Chondrocyte (in vitro differentiated cells): ENCODE results near the gene IRF2BP2. TPM values are rescaled to one million over a fixed set of nuclear protein-coding genes. Genes with fewer than 3 reads are reported as not detected.
A peak's percentile ranks its signal among the peaks of the same experiment; 100 is the strongest.

Experiments used
- DNase-seq: peaks from one replicate; pipeline ENCODE4 v3.0.0; 2021; ENCODE audit warnings: mixed read lengths, low spot score
- H3K27ac Mint-ChIP-seq: one replicate; pipeline ENCODE4 v1.8.0; 2021; ENCODE audit warnings: mild to moderate bottlenecking, moderate library complexity, mixed read lengths; ENCODE audit not compliant: unreplicated experiment
- H3K27me3 Mint-ChIP-seq: 2 replicates; pipeline ENCODE4 v1.8.0; 2021; ENCODE audit warnings: low read depth, mixed read lengths
- H3K36me3 Mint-ChIP-seq: 2 replicates; pipeline ENCODE4 v1.8.0; 2021; ENCODE audit warnings: low read depth, mixed read lengths
- H3K4me1 Mint-ChIP-seq: 2 replicates; pipeline ENCODE4 v1.8.0; 2021; ENCODE audit warnings: low read depth, mild to moderate bottlenecking, mixed read lengths
- H3K4me3 Mint-ChIP-seq: one replicate; pipeline ENCODE4 v1.8.0; 2021; ENCODE audit warnings: mild to moderate bottlenecking, moderate library complexity, mixed read lengths; ENCODE audit not compliant: unreplicated experiment
- H3K9me3 Mint-ChIP-seq: 2 replicates; pipeline ENCODE4 v1.8.0; 2021; ENCODE audit warnings: low read depth, mixed read lengths
- total RNA-seq: library from RNA; stranded (reverse); gene quantifications from 3 replicates; pipeline ENCODE4 v1.2.1, GENCODE V29; 2021
- TF ChIP-seq, protein P1 (sequence below): fragments of 200-600 bp; sonication (generic); IDR thresholded peaks from 2 replicates; pipeline ENCODE4 v1.5.0; 2021; ENCODE audit warnings: antibody characterized with exemption, mild to moderate bottlenecking, moderate library complexity

IRF2BP2 gene
- total RNA-seq, 1 donor from 2014 or later: 70.5 TPM

DNA sequence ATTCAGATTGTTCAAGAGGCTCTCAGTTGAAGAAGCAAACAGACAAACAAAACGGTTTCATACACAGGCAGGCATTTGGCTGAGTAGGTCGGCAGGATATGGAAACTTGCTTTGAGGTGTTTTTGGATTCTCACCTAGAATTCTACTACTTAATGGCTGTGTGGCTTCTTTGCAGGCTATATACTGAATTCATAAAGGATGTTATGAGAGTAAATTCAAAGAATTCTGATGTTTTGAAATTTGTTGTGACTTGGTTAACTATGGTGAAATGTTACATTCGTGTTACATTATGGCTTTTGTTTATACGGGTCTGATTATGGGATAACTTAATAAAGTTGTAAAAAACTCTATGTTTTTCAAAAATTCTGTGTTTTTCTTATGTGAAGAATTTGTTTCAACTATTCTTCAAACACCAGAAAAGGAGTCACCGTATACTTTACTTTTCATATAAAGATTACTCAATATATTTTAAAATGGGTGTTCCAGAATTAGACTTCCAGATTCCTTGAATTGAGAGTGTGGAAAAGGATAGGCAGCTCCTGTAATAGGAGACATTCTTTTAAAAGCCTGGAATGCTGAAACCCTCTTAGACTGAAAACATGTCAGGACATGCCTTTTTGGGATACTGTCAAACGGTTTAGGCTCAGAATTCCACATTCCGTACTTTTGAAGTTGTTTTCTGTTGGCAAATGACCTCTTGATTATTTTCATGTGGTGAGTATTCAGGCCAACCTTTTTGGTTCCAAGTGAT, 8.2 kb upstream of the IRF2BP2 start:
- DNase-seq: no peak
- Mint-ChIP-seq H3K27ac (peak overlapping the region; percentile 94), H3K27me3 (no peaks in the 10 kb centered on the region), H3K36me3 (no peaks in the 10 kb centered on the region), H3K9me3 (no peaks in the 10 kb centered on the region), H3K4me3 (no peak overlapping the region), H3K4me1 (peaks cover 78% of the 10 kb centered on the region)
- TF ChIP-seq, protein P1, sequence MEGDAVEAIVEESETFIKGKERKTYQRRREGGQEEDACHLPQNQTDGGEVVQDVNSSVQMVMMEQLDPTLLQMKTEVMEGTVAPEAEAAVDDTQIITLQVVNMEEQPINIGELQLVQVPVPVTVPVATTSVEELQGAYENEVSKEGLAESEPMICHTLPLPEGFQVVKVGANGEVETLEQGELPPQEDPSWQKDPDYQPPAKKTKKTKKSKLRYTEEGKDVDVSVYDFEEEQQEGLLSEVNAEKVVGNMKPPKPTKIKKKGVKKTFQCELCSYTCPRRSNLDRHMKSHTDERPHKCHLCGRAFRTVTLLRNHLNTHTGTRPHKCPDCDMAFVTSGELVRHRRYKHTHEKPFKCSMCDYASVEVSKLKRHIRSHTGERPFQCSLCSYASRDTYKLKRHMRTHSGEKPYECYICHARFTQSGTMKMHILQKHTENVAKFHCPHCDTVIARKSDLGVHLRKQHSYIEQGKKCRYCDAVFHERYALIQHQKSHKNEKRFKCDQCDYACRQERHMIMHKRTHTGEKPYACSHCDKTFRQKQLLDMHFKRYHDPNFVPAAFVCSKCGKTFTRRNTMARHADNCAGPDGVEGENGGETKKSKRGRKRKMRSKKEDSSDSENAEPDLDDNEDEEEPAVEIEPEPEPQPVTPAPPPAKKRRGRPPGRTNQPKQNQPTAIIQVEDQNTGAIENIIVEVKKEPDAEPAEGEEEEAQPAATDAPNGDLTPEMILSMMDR: no peak

DNA sequence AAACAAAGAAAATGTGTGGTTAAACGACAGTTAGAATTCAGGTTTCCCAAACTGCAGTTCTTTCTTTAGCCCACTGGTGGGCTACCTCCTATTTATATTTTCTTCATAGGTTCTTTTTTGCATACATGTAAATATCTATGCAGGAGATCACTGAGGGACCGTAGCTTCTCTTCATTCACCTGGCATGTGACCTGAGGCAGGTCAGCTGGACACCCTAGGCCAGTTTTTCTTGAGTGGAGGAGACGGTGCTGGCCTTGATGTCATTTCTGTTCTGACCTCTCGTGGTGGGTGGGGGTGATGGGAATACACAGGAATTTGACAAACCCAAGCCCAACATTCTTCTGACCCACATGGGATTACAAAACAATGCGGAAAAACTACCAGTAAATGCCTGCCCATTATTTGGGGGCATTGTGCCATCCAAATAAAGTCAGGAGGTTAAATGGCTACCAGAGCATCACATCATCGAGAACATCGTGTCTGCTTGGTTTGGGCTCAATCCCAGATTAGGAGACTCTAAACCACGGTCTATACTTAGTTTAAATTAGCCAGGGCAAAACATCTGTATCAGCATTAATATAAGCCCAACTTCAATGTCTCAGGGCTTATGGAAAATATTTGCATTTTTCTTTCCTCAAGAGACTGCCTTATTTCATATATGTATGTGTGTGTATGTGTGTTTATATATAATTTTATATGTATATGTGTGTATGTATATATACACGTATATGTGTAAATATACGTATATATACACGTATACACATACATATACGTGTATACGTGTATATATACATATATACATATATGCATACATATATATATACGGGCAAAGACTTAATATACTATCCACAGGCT, 7.4 kb upstream of the IRF2BP2 start:
- no peak overlapping the region for H3K4me3 Mint-ChIP-seq
- H3K27me3 Mint-ChIP-seq: no peaks in the 10 kb centered on the region
- H3K9me3 Mint-ChIP-seq: no peaks in the 10 kb centered on the region
- H3K27ac Mint-ChIP-seq: peak overlapping the region; percentile 94
- no peaks in the 10 kb centered on the region for H3K36me3 Mint-ChIP-seq
- DNase-seq: no peak
- peaks cover 83% of the 10 kb centered on the region for H3K4me1 Mint-ChIP-seq
- TF ChIP-seq, protein P1: peak; percentile 73

DNA sequence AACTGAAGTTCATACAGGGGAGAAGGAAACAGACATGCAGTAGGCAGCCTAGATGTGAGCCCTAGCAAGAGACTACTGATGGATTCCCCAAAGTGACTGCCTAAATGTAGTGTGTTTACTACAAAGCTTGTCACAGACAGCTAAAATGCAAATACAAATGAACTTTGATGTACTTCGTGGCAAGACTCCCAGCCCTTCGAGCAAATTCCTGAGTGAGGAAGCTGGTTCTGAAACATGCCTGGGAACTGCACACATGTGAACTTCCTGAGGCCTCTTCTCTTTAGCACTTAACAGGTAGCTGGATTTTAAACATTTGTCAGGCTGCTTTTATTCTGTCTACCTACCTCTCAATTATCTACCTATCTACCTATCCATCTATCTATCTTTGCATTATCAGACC, 6.7 kb upstream of the IRF2BP2 start:
- Mint-ChIP-seq H3K4me1 (peaks cover 83% of the 10 kb centered on the region), H3K4me3 (no peak overlapping the region), H3K36me3 (no peaks in the 10 kb centered on the region), H3K27ac (peak overlapping the region; percentile 90), H3K9me3 (no peaks in the 10 kb centered on the region), H3K27me3 (no peaks in the 10 kb centered on the region)
- DNase-seq: no peak
- TF ChIP-seq, protein P1: no peak

DNA sequence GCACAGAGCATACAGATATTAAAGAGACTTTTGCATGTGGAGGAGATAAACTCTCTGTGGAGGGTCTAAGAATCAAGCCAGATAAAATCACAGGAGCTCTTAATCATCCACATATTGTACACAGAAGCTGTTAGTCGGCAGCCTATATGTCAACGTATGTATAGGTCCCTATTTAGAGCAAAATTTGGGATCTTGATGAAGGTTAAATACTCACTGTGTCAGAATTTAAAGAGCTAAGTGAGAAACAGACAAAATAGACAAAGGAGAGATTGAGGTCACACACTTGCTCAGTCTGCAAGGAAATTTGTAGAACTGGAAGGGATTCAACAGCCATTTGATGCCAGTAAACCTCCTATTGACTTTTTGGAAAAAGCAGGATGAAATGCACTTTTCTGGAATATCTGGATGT, 4.1 kb upstream of the IRF2BP2 start:
- TF ChIP-seq, protein P1: no peak
- no peak overlapping the region for H3K4me3 Mint-ChIP-seq
- peak overlapping the region; percentile 99 for H3K27ac Mint-ChIP-seq
- H3K4me1 Mint-ChIP-seq: peaks cover 66% of the 10 kb centered on the region
- H3K27me3 Mint-ChIP-seq: no peaks in the 10 kb centered on the region
- H3K36me3 Mint-ChIP-seq: no peaks in the 10 kb centered on the region
- no peak for DNase-seq
- no peaks in the 10 kb centered on the region for H3K9me3 Mint-ChIP-seq

DNA sequence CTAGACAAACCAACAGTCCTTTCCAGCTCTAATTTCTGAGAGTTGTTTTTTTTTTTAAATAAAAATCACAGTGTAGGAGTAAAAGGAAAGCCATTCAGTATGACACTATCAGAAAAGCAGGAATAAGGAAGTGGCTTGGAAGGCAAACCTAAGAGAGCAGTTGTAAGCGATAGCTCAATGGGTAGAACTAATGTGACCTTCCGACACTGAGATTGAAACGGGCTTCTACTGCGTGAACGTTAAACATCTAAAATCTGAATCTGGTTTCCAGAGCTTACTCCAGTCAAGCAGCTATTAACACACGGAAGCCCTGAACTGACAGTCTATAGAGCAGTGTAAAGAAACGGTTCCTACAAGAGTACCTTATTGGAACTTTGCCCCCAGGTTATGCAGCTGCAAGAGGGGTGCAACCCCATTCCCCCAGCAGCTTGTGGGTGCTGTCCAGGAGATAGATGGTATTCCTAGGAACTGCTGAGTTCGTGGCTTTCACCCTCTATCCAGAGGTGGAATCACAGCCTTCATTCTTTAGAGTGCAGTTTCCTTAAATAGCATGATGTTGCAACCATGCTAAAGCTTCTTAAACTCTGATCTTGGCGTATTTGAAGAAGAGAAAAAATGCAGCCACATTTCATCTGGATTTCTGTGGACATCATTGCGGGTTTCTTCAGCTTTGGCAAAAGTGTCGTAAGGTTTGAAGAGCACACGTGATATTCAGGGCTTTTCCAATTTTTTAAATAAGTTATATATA, 3.3 kb upstream of the IRF2BP2 start:
- no peak for DNase-seq
- Mint-ChIP-seq H3K4me1 (peaks cover 58% of the 10 kb centered on the region), H3K4me3 (peak overlapping the region; percentile 60), H3K27ac (peak overlapping the region; percentile 99), H3K36me3 (peaks cover under 1% of the 10 kb centered on the region), H3K27me3 (no peaks in the 10 kb centered on the region), H3K9me3 (no peaks in the 10 kb centered on the region)
- TF ChIP-seq, protein P1: peak; percentile 2
